Measurements from ENCODE around the gene GAD2.
"Not testable (repeated sequence)": the region's sequence is repeated elsewhere in the genome, so short reads cannot be mapped to it uniquely, and the experiment has no call there.

GAD2 gene

DNA sequence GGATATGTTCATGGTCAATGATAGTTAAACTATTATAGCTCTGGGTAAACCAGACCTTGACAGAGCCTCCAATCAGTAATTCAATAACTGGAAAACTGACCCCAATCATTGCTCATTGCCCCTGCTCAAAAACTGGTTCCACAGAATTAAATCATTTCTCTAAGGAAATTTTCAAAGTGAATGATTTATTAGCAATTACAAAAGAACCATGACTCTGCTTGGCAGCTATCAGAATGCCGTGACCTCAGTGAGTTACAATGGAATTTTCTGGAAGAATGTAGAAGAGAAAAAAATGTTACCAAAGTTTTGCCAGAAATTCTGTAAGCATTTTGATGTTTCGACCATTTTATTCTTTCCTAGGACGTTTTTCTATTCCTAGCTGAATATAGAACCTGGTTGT, 114.8 kb downstream of the GAD2 start:
- no peak for TF ChIP-seq CTCF (IDR thresholded peaks at IDR 0.05; ENCODE audit: extremely low read depth, missing control alignments)
- DNase-seq (ENCODE audit: low spot score) = no peak

GRCh38 chr10:26334232-26334931, 117.8 kb downstream of the GAD2 start:
- TF ChIP-seq CTCF (IDR thresholded peaks at IDR 0.05; ENCODE audit: extremely low read depth, missing control alignments) = no peak
- no peak for DNase-seq (ENCODE audit: low spot score)

DNA sequence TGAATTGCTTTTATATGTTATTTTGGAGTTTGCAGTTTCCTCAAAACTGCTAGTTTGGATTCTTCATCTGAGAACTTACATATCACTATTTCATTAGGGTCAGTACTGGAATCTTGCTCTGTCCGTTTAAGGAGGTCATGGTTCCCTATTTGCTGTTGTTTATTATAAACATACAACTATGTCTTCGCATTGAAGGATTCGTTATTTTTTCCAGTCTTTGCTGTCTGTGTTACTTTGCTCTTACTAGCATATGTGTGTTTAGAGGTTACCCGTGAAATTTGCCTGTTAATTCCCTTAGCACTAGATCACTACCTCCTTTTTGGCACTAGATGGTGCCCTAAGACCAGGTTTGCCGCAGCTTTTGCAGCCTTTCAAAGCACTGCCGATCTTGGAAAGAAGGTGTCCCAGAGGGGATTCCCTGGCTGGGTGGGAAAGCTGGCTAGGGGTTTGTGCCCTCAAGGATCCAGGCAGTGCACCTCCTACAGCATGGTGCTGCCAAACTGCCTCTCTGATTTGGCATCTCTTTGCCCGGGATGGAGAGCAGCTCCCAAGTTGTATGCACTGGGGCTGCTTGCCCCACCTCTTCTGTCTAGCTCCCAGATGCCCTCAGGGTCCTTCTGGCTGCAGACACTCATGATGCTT, 118.5 kb downstream of the GAD2 start:
- TF ChIP-seq CTCF (IDR thresholded peaks at IDR 0.05; ENCODE audit: extremely low read depth, missing control alignments) = peak; percentile 58
- DNase-seq (ENCODE audit: low spot score) = peak; percentile 68

- TF ChIP-seq CTCF (IDR thresholded peaks at IDR 0.05; ENCODE audit: extremely low read depth, missing control alignments) = no peak
- DNase-seq (ENCODE audit: low spot score) = peak; percentile 47
Observed at GRCh38 chr10:26335574-26336093, 119.1 kb downstream of the GAD2 start.

DNA sequence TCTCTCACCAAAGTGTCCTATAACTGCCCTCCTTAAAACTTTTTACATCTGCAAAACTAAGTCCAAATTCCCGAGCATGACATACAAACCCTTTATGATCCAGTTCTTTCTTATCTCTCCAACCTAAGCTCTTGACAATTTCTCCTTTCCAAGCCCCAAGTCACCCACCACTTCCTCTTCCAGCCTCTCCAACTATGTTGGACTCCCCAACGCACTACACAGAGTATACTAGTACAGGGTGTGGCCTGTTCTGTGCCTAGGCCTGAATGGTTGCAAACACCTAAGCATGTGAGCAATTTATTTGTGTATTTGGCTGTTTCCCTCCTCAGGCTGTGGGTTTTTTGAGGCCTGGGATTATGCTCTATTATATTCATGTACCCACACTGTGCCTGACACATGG, 120.4 kb downstream of the GAD2 start:
- no peak for DNase-seq (ENCODE audit: low spot score)

GRCh38 chr10:26341701-26342100, 125.1 kb downstream of the GAD2 start:
- no peak for TF ChIP-seq CTCF (IDR thresholded peaks at IDR 0.05; ENCODE audit: extremely low read depth, missing control alignments)
- DNase-seq (ENCODE audit: low spot score) = no peak

More for the DNA sequence above, 120.4 kb downstream of the GAD2 start:
- no peak for TF ChIP-seq CTCF (IDR thresholded peaks at IDR 0.05; ENCODE audit: extremely low read depth, missing control alignments)

DNA sequence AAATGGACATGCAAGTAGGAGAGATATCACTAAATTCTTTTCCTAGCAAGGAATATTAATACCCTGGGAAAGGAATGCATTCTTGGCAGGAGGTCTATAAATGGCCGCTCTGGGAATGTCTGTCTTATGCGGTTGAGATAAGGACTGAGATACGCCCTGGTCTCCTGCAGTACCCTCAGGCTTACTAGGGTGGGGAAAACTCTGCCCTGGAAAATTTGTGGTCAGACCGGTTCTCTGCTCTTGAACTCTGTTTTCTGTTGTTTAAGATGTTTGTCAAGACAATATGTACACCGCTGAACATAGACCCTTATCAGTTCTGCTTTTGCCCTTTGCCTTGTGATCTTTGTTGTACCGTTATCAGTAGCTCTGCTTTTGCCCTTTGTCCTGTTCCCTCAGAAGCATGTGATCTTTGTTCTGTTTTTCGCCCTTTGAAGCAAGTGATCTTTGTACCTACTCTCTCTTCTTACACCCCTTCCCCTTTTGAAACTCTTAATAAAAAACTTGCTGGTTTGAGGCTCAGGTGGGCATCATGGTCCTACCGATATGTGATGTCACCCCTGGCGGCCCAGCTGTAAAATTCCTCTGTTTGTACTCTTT, 132.3 kb downstream of the GAD2 start:
- DNase-seq (ENCODE audit: low spot score) = not testable (repeated sequence)
